Cerebellar nuclear complex (tissue), 1 donor: Measurements from ENCODE around the gene ZXDC.

Source experiments
- DNase-seq, 2 experiments: peaks; one replicate each; lab custom pipeline; 2025; lab: John Stamatoyannopoulos, UW

The ZXDC gene

DNA sequence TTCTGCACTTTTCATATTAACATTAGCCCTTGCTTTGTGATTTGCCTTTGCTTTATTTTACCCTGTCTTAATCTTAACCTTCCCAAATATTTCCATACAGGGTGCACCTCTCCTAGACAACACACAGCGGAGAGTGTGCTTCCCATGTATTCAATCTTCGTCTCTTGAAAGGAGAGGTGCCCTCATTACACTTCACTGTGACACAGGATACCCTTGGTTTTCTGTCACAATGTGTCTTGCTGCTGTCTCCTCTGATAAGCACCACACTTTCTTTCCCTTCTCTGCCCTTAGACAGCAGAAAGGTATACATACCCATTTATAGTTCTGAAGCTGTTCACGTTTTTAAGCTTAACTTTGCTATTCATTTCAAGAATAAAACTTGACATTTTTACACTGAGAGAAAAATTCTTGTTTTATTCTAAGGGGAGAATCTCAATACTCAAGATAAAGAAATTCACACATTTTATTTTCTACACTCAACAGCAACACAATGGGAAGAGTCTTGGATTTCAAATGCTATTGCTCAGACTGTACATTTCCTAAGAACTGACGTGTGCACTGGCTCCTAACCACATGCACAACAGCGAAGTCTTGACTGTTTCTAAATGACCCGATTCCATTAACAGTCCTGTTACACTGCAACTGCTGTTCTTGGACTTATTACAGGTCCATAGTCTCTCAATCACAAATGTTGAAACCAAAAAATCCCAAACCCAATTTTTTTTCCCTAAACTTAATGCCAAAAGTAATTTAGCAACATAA lies 21.1 kb downstream of the ZXDC start:
- no peak for DNase-seq

DNA sequence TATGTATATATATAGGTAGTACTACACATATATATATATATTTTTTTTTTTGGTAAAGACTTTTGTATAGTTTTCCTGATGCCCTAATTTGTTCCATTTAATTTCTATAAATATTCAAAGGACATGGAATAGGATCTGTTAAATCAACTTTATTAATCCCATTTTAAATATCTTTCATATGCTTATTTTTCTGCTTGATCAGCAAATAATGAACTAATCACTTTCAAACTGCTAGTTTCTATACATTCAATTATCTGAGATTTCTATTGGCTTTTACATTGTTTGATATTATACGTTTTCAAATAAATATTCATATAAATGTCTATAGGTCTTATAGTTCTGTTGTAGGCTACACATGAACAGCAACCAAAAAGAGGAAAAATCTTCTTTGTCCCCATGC lies 21.7 kb downstream of the ZXDC start:
- no peak for DNase-seq

DNA sequence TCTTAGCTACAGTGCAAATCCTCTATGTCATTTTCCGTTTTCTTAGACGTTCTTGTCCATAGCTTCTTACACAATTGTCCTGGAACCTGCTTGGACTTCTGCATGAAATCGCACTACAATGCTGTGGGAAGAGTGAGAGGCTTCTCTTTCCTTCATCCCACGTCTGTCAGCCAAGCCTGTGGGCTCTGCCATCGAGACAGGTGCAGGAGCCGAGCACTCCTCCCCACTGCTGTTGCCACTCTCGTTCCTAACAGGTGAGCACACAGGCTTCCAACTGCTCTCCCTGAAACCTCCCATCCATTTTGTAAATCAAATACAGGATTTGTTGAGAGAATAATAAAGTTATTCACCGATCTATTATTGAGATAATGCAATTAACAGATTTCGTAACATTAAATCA lies 23.5 kb downstream of the ZXDC start:
- DNase-seq = no peak

DNA sequence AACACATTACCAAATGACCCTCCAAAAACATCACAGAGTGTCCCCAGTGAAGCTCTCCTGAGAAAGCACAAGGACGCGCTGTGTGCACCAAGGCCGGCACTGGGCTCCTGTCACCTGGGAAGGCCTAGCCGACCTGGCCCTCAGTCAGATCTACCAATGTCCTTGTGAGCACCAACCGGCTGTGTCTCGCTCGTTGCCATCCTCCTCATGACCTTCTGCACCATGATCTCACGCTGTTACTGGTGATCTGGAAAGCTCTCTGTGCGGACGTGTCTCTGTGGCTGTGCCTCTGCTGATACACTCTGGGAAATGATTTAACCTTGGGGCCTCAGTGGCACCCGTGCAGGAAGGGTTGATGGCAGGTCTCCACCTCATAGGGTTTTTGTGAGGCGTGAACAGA lies 24.2 kb downstream of the ZXDC start:
- no peak for DNase-seq

DNA sequence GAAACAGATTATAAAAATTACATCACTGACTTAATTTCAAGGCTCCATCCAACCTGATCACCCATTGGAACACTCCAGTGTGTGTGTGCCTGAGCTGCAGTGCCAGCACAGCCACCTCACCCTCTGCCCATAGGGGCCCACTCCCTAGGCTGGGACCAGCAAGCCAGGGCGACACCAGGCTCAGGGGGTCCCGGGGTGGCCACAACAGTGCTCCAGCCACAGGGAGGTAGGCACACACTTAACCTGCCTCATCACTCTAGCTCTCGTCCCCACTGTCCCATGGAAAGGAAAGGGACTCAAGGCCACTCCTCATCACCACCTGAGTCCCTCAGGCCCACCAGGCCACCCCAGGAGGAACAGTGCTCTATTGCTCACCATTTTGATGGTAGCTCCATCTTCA lies 24.9 kb downstream of the ZXDC start:
- no peak for DNase-seq

DNA sequence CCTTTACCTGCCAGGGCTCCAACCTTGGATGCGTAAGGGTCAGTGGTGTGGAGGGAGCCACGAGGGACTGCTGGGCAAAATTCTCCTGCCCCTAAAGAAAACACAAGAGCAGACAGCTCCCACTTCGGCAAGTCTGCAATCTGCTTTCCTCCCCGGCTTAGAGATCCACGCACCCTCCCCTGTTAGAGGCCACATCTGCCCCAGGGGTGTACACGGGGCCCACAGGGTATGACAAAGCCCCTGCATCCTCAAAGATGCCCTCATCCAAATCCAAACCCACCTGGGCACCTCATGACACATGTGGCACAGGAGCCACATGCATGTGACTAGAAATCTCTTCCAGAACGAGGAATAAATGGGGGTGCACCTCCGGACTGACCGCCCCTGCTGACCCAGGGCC lies 25.5 kb downstream of the ZXDC start:
- no peak for DNase-seq

DNA sequence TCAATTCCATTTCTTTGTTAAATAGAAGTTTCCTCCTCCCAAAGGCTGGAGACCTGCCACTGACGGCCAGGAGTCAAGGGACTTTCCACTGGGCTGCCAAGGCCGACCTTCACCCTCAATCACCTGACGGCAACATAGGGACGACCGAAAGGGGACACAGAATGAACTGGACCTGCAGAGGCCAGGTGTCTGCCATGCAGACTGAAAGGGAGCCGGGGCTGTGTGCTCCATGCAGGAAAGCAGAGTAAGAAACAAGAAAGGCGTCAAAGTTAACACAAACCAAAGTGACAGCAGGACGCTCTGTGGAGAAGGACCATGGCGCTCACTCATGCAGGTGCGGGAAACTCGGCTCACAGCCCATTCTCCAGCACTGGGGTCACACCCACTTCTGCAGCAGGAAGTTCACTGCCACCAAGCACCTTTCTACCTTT lies 26.1 kb downstream of the ZXDC start:
- DNase-seq = no peak

DNA sequence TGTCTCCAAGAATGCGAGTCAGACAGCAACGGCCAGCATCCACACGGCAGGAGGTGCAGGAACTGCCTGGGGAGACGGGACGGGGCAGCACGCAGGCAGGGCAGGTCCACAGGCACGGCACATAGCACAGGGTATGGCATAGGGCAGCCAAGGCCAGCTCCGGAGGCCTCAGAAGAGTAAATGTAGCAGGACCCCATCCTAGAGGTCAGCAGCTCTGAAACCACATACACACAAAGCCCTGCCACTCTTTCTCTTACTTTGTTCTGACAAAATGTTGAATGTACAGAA lies 26.9 kb downstream of the ZXDC start:
- DNase-seq = no peak

DNA sequence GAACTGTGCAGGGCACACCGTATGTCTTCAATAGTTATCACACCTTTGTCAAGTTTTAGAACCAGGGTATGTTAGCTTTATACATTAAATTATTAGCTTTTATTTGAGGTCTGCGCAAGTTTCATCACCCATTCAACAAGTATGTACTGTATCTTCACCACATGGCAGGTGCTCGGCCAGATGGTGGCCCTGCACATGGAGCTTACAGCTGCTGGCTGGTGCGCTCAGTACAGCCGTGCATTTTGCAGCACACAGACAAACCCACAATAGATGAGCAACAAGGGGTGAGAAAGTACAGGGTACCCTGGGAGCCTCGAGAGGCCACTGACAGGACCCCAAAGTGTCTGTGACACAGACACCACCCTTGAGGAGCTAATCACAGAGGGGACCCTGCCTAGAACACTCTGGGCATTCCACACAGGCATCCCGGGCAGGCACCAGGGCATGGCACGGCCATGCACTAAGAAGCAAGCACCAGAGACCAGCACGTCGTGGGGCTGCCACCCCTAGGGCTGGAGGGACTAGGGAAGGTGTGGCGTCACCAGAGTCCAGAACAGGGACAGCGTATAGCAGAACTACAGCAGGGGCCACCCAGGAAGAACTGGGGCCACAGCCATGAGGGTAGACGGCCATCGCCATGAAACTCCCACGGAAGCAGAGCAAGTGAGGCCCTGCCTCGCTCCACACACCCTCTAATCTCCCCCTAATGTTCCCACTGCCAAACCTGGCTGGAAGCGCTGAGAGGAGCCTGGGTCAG lies 27.4 kb downstream of the ZXDC start:
- DNase-seq = no peak

DNA sequence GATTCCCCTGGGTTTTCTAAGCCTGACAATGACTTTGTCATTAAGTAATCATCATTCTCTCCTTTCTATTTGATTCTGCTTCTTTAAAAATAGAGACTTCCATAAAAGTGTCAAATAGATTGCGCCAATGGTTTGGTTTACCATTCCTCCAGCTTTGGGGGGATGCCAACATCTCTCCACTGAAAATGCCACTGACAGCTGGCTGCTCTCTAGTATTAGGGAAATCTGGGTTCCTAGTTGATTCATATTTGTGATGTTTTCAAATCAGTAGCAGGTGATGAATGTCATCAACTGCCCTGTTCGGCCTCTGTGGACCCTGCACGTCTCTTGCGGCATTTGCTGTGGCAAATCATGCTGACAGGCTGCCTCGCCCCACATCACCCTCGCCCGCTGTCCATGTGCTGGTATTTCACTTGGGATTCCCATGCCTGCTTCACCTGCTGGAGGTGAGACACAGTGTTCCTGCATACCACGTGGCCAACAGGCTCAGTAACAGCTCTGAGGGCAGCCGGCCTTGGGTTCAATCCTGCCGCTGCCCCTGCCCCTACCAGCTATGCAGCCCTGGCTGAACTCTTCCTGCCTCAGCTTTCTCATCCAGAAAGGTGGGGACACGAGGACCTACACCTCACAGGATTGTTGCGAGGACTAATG lies 28.1 kb downstream of the ZXDC start:
- DNase-seq = no peak

DNA sequence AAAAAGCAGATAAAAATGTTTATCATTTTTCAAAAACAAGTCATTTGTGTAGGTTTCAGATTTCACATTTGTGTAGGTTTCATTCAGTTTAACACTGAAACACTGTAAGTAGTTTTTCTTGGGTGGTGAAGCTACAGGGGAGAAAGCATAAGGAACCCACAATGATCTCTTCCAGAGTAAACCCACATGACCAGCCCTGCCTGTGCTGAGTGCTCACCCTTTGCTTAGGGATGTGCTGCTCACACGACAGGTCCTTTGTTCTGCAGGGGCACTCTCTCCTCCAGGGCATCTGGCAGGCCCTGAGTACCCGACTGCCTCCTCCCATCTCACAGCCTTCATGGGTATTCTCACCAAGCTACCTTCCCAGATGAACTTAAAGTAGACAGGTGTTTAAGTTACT lies 28.9 kb downstream of the ZXDC start:
- DNase-seq = no peak

DNA sequence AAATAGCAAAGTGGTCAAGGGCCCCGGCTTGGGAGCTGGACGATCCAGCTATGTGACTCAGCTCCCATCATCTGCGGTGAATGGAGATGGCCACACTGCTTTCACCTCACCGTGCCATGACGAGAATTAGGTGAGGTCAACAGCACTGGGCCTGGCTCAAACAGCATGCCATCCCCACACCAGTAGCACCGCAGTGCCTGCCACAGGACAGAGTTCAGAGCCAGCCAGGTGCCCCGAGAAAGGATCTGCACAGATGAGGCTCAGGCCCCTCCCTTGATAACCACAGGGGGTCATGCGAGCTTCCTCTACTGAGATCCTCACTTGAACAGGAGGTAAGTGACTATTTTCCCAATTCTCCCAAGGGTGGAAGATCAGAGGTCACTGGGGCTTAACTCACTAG lies 29.4 kb downstream of the ZXDC start:
- DNase-seq = no peak

DNA sequence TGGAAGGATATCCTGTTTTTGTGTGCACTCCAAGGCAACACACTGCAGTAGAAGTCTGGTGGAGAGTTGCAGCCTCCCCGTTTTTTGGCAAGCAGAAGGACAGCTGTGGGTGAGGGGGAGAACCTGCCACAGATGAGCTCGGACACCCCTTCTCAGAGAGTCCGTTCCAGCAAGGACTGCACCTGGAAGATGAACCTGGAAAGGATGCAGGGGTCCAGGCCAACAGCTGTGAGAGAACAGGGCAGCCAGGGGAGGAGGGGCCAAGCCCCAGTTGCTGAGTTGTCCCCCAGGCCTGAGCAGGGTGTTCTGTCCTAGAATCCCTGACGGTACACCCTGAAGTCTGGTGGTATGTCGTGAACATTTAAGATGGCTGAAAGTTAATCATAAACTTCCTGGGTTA lies 30.2 kb downstream of the ZXDC start:
- no peak for DNase-seq

DNA sequence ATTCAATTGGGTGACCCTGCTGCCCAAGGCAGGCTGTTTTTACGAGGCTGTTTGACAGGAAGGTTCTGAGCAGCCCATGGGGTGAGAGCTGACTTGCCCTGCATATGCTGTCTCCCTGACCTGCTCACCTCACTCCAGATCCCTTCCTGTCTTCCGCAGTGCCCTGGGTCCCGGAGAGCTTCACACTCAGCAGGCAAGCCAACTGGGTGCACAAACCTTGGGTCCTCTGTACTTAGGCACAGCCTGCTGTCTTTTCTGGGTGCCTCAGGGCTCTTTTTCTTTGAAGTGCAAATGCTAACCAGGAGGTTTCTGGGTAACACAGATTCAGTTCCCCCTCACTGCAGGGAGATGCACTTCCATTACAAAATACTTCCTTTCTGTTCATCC lies 32.8 kb downstream of the ZXDC start:
- DNase-seq = no peak

DNA sequence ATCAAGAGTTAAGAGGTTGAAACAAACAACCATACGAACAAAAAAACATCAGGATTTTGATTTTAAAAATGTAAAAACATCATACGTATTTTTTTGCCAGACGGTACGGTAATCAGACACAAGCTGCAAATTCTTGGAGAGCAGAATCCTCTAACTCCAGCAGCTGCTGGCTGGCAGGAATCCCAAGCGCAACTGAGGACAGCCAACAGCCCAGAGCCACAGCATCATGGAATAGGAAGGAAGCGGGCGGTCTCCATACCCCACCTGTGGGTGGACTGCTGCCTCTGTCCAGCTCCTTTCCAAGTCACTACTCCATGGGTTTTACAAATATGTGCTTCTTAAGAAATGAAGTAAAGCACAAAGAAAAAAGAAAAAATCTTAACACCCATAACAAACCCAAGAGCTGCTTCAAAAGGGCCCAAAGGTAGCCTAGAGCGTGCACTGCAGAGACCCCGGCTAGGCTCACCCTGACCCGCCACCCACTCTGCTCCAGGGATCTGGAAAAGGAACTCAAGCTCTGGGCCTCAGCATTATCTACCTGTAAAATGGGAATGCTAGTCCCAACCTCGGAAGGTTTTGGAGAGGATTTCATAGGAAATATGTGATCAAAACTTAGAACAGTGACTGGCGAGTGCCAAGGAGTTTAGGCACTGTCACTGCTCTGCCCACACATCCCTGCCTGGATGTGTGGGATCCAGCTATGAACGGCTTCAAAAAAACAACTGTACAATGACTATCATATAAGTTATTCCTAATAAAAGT lies 33.4 kb downstream of the ZXDC start:
- no peak for DNase-seq

DNA sequence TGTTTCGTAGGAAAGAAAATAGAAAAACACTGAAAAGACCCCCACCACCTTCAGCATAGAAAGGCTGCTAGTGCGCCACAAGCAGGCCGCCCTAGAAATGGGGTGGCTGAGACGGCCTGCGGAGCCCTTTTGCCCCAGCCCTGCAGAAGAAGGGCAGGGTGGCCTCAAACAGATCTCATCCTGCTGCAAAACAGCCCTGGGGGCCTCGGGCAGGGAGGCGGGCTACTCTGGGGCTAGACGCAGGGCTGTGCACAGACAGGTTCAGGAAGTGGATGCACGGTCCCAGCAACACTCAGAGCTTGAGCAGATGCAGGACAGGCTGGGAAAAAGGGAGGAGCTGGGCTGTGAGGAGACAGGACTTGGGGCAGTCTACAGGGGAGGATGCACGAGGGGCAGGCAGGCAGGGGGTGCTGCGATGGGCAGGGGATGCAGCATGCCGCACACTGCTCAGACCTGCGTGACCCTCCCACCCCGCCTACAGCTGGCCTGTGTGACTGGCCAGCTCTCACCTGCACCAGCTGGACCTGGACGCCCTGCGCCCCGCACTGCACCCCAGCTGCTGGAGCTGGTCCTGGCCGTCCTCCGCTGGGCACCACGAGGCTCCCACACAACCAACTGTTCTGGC lies 34.3 kb downstream of the ZXDC start:
- no peak for DNase-seq

DNA sequence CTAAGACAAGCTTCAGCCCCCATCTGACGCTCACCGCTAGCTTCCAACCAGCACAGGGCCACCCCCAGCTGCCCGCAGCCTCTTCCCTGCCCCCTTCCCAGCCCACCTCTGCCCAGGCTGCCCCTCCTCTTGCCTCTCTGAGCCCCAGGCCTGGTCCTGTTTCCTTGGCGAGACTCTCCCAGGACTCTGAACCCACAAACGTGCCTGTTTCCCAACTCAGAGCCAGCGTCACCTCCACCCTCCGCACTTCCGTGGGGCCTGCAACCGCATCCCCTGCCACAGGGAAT lies 35.0 kb downstream of the ZXDC start:
- no peak for DNase-seq

DNA sequence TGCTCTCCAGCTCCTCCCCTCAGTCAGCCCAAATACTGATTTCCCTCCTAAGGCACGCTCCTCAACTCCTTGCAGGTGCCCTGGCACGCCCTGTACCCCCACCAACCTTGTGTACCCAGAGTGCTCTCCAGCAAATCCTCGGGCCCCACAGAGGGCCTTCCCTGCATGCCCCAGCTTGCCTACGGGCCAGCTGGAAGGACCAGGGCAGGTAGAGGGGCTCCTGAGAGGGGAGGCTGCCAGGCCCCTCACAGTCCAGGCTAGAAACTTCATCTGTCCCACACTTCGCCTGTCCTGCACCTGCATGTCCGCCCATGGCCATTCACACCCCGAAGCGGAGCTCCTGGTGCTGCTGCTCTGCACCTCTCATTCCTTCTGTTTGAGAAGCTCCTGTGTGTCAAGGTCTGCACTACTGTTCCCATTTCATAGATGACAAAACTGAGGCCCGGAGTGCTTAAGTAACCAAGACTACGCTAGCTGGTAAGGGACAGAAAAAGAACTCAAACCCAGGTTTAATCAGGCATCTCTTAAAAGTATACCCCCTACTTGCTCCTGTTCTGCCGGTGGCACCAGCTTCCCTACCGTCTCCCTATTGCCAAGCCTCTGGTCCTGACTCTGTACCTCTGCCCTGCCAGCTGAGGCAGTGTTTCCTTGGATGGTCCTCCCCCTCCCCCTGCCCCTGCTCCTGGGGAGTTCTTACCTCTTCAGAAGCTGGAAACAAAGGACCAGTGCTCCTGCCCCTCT lies 35.6 kb downstream of the ZXDC start:
- DNase-seq = no peak

DNA sequence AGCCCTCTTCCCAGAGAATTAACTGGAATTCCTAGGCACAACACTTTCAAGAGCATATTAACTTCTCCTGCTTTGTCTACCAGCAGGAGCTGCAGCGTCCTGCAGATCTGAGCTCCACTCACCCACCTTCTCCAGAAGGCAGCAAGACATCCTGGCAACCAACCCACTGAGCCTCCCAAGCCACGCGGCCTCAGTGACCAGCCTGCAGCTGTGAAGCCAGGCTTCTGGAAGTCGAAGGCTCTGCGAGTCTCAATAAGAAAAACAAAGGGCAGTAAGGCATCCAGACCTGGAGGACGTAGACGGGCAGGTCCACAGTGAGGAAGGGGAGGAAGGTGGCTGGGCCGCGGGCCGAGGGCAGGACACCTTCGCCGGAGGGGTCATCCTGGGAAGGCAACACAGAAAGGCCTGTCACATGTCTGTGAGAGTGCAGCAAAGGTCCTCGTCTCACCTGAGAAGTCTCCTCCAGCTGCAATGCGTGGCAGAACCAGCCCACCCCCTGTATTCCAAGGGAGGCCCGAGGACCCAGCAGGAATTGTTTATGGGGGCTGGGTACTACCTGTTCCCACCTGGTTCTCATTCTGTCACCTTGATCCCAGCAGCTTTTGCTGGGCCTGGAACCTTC lies 36.2 kb downstream of the ZXDC start:
- no peak for DNase-seq

DNA sequence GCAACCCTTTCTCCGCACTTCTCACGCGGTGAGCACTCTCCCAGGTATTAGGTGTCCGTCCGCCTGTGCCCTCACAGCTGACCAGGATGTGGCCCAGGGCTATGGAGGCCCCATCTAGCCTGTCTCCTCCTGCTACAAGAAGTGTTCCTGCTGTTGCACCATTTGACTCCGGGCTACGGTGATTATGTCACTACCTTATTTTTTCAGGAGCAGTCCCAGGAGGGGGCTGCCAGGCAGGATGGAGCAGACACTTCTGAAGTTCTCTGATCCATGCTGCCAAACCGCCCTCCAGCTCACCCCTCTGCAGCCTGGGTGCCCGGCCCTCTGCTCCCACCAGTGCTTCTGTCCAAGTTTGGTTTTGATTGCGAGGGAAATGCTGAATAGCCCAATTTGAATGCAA lies 36.9 kb downstream of the ZXDC start:
- no peak for DNase-seq

DNA sequence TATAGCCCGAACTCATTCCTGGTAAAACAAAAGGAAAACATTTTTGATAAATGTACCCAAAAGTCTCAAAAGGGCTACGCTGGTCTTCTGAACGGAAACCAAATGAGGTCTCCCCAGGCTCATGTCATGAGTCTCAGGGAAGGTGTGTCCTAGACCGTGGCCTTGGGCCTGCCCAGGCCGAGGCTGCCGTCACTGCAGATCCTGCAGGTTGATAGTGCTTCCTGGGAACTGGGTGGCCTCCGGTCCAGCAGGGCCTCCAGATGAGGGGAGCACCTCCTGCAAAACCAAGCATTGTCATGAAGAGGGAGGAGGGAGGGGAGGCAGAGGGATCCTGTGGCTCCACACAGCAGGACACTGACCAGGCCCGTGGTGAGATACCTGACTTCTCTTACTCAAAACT lies 37.5 kb downstream of the ZXDC start:
- no peak for DNase-seq
